Keratinocyte (primary cell): ENCODE data around the gene ARMC9. TPM values are rescaled to one million over a fixed set of nuclear protein-coding genes. Genes with fewer than 3 reads are reported as not detected.

Experiments used
- DNase-seq: peaks from one replicate; pipeline ENCODE4 v3.0.0-alpha.2; 2011; ENCODE audit warnings: low read depth, missing footprints, low spot score
- FAIRE-seq: peaks from 2 replicates; lab custom pipeline; 2011; peaks lifted over from hg19 to GRCh38; lab: Jason Lieb, UNC
- H2AFZ ChIP-seq: 2 replicates; pipeline ENCODE4 v1.6.0; 2012; ENCODE audit warnings: low read length, control low read depth, inconsistent platforms; ENCODE audit not compliant: control insufficient read depth
- H3K27ac ChIP-seq: 2 replicates; pipeline ENCODE4 v1.5.1; 2011; ENCODE audit warnings: low read length; ENCODE audit not compliant: control insufficient read depth, insufficient read depth
- H3K27me3 ChIP-seq: 3 replicates; pipeline ENCODE4 v1.6.0; 2011; ENCODE audit warnings: low read length; ENCODE audit not compliant: control insufficient read depth, insufficient read depth; ENCODE audit errors: extremely low read depth
- H3K36me3 ChIP-seq, 2 experiments: 2 replicates in 1 of 2; 3 replicates in 1 of 2; pipeline ENCODE4 v1.5.1; 2011; ENCODE audit warnings: low read length in 2 of 2, mild to moderate bottlenecking in 1 of 2; ENCODE audit not compliant: control insufficient read depth in 2 of 2, insufficient read depth in 2 of 2; ENCODE audit errors: extremely low read depth in 1 of 2
- H3K4me1 ChIP-seq: 3 replicates; pipeline ENCODE4 v1.5.1; 2011; ENCODE audit warnings: low read length; ENCODE audit not compliant: control insufficient read depth, insufficient read depth; ENCODE audit errors: extremely low read depth
- H3K4me2 ChIP-seq: 3 replicates; pipeline ENCODE4 v1.6.0; 2011; ENCODE audit warnings: low read depth, low read length; ENCODE audit not compliant: control insufficient read depth, insufficient read depth; ENCODE audit errors: extremely low read depth
- H3K4me3 ChIP-seq, 3 experiments: fragments of 200-600 bp in 1 of 3; sonication (generic) in 1 of 3; 2 replicates in 2 of 3; 3 replicates in 1 of 3; pipeline ENCODE4 v1.5.1; 2011 to 2016; ENCODE audit warnings: low read length in 3 of 3, mild to moderate bottlenecking in 3 of 3, control low read depth in 2 of 3, inconsistent platforms in 1 of 3, low read depth in 1 of 3, mixed read lengths in 1 of 3, mixed run types in 1 of 3, moderate library complexity in 1 of 3; ENCODE audit not compliant: control insufficient read depth in 2 of 3, insufficient read depth in 2 of 3; ENCODE audit errors: extremely low read depth in 1 of 3
- H3K79me2 ChIP-seq: 2 replicates; pipeline ENCODE4 v1.6.0; 2012; ENCODE audit warnings: low read length; ENCODE audit not compliant: control insufficient read depth, insufficient read depth
- H3K9ac ChIP-seq: 3 replicates; pipeline ENCODE4 v1.6.0; 2011; ENCODE audit warnings: low read length; ENCODE audit not compliant: control insufficient read depth, insufficient read depth; ENCODE audit errors: extremely low read depth
- H3K9me1 ChIP-seq: 3 replicates; pipeline ENCODE4 v1.6.0; 2011; ENCODE audit warnings: low read length; ENCODE audit not compliant: control insufficient read depth, insufficient read depth; ENCODE audit errors: extremely low read depth
- H3K9me3 ChIP-seq: 2 replicates; pipeline ENCODE4 v1.5.1; 2012; ENCODE audit warnings: low read depth, low read length; ENCODE audit not compliant: control insufficient read depth
- H4K20me1 ChIP-seq: 3 replicates; pipeline ENCODE4 v1.6.0; 2011; ENCODE audit warnings: low read length; ENCODE audit not compliant: control insufficient read depth, insufficient read depth; ENCODE audit errors: extremely low read depth
- EZH2 ChIP-seq: IDR thresholded peaks from one replicate; pipeline ENCODE4 v1.6.1; 2012; ENCODE audit warnings: inconsistent platforms, mild to moderate bottlenecking, low read length, moderate library complexity
- dilution Hi-C: fragments of 300-500 bp; cut with MboI; formaldehyde crosslinking; loops from one replicate; pipeline ENCODE4 v1.7.0; 2020; ENCODE audit warnings: low sequenced_read_pairs; ENCODE audit not compliant: extremely low pct_ligation_motif_present
- polyA plus RNA-seq, 5 experiments: library from polyadenylated mRNA; depleted of rRNA in 3 of 5; stranded (reverse) in 3 of 5; stranded (forward) in 1 of 5; unstranded in 1 of 5; fragments of >200 nt; gene quantifications; 1 replicate in 1 of 5; 2 replicates in 3 of 5; 3 replicates in 1 of 5; pipeline versions ENCODE4 v1.2.1 to v1.2.3, GENCODE V29; 2011 to 2012; ENCODE audit warnings: missing spikeins in 2 of 5, low read depth in 1 of 5, low replicate concordance in 1 of 5
- TF ChIP-seq, protein P1 (sequence below), 3 experiments: IDR thresholded peaks in 1 of 3; conservative IDR thresholded peaks in 1 of 3; optimal IDR thresholded peaks in 1 of 3; 2 replicates in 2 of 3; 3 replicates in 1 of 3; pipeline versions ENCODE3 to v1.5.1; 2011; ENCODE audit warnings: low read length in 3 of 3, mild to moderate bottlenecking in 3 of 3, moderate library complexity in 2 of 3, control low read depth in 1 of 3, inconsistent platforms in 1 of 3; ENCODE audit not compliant: insufficient read depth in 2 of 3; ENCODE audit errors: extremely low read depth in 1 of 3

The ARMC9 gene
- polyA plus RNA-seq, 1 donor (not counting 4 experiments of a cell fraction or from before 2014, with no cell fraction given) = 16.2 TPM

DNA sequence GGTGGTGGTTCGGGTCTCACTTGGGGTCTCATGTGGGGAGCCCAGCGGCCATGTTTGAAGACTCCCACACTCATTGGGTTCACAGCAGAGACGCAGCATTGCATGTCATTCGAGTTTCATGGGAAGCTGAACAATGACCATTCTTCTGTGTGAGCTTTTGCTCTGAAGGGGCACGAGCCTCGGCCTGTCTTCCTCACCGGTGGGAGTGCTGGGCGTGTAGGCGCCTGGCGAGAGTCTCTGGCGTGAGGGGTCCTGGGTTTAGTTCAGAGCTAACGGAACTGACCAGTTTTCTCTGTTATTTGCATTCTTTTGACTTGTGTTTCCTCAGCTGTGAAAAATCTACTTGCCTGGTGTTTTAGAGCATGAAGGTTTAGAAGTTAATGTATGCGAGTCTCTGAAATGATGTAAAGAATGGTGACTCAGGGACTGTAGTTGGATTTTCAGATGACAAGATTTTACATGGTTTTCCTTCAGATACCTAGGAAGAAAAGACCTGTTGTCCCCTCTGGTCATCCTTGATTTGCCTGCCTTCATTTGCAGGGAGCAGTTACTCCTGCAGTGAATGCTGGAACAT is 98.1 kb downstream of the ARMC9 start:
- no peak overlapping the region for H3K4me2 ChIP-seq
- H3K27ac ChIP-seq = no peak overlapping the region
- H3K4me1 ChIP-seq = no peaks in the 10 kb centered on the region
- no peak overlapping the region for H3K9ac ChIP-seq
- DNase-seq (no peak), FAIRE-seq (no peak)
- H3K9me1 ChIP-seq = no peaks in the 10 kb centered on the region
- dilution Hi-C loops = no loop called here
- TF ChIP-seq, protein P1, sequence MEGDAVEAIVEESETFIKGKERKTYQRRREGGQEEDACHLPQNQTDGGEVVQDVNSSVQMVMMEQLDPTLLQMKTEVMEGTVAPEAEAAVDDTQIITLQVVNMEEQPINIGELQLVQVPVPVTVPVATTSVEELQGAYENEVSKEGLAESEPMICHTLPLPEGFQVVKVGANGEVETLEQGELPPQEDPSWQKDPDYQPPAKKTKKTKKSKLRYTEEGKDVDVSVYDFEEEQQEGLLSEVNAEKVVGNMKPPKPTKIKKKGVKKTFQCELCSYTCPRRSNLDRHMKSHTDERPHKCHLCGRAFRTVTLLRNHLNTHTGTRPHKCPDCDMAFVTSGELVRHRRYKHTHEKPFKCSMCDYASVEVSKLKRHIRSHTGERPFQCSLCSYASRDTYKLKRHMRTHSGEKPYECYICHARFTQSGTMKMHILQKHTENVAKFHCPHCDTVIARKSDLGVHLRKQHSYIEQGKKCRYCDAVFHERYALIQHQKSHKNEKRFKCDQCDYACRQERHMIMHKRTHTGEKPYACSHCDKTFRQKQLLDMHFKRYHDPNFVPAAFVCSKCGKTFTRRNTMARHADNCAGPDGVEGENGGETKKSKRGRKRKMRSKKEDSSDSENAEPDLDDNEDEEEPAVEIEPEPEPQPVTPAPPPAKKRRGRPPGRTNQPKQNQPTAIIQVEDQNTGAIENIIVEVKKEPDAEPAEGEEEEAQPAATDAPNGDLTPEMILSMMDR (optimal IDR thresholded peaks at IDR 0.05 in 1 of 3, IDR thresholded peaks at IDR 0.05 in 1 of 3, conservative IDR thresholded peaks at IDR 0.05 in 1 of 3; ENCODE audit: extremely low read depth in 1 of 3, insufficient read depth in 2 of 3, low read length in 3 of 3) = no peak
- no peak for TF ChIP-seq EZH2
- no peaks in the 10 kb centered on the region for H3K79me2 ChIP-seq
- peaks cover 0 to 2% of the 10 kb centered on the region in 2 experiments for H3K36me3 ChIP-seq
- H3K4me3 ChIP-seq = no peak overlapping the region
- H3K27me3 ChIP-seq = no peaks in the 10 kb centered on the region
- no peaks in the 10 kb centered on the region for H4K20me1 ChIP-seq
- no peaks in the 10 kb centered on the region for H3K9me3 ChIP-seq
- no peak overlapping the region for H2AFZ ChIP-seq

DNA sequence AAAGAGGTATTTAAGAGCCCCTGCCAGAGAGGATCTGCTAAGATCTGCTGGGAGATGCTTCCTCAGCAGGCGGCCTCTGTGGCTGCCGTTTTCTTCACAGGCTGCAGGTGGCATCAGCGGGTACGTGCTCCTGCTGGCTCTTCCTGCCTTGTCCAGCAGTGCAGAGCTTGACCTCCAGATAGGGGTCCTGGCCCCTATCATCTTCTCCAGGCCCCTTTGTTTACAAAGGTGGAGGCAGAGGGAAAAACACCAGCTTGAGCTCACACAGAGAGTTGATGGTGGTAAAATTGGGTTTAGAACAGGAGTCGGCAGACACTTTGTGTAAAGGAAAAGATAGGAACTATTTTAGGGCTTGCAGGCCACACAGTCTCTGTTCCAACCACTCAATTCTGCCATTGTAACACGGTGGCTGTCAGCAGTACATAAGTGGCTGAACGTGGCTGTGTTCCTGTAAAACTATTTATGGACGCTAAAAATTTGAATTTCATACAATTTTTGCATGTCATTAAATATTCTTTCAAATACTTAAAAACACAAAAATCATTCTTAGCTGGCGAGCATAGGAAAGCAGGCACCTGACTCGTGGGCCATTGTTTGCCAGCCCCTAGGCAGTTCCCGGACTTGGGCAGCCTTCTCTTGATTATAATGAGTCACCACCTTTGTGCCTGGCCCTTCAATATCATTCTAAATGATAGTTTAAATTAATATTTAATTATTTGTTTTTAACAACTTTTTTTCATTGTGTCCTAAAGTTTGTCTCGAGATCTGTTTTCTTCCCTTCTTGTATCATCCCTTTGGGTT is 98.9 kb downstream of the ARMC9 start:
- Histone ChIP-seq H3K27me3 (no peaks in the 10 kb centered on the region), H3K4me3 (no peak overlapping the region), H3K9me3 (no peaks in the 10 kb centered on the region), H3K36me3 (peaks cover 0 to 2% of the 10 kb centered on the region in 2 experiments), H3K9me1 (no peaks in the 10 kb centered on the region), H3K4me1 (no peaks in the 10 kb centered on the region), H3K27ac (no peak overlapping the region), H3K4me2 (no peak overlapping the region), H3K79me2 (no peaks in the 10 kb centered on the region), H2AFZ (no peak overlapping the region), H4K20me1 (no peaks in the 10 kb centered on the region), H3K9ac (no peak overlapping the region)
- dilution Hi-C loops = no loop called here
- FAIRE-seq (peak; percentile 57), DNase-seq (no peak)
- TF ChIP-seq EZH2 = no peak
- TF ChIP-seq, protein P1 (optimal IDR thresholded peaks at IDR 0.05 in 1 of 3, IDR thresholded peaks at IDR 0.05 in 1 of 3, conservative IDR thresholded peaks at IDR 0.05 in 1 of 3; ENCODE audit: extremely low read depth in 1 of 3, insufficient read depth in 2 of 3, low read length in 3 of 3) = peak; percentile 63 to 84 (median 84)
